ENCODE measurements around the gene DLG3. TPM values are rescaled to one million over a fixed set of nuclear protein-coding genes. Genes with fewer than 3 reads are reported as not detected.

DLG3 gene
- total RNA-seq, 1 donor from 2014 or later: 76.7 TPM

DNA sequence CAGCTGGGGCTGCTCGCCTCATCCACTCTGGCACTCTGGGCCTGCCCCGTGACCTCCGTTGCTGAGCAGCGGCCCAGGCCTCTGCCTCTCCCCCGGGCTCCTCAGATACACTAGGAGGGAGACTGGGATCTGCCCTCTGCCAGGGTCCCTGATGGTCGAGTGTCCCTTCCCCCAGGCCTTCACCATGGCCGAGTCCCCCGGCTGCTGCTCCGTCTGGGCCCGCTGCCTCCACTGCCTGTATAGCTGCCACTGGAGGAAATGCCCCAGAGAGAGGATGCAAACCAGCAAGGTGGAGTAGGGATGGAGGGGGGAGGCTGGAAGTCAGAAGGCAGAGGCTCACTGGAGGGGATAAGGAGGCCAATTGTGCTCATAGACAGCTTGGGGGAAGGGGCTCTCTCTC, 19.8 kb upstream of the DLG3 start:
- Mint-ChIP-seq H3K4me1 (ENCODE audit: low read depth, unreplicated experiment) (no peaks in the 10 kb centered on the region), H3K4me3 (ENCODE audit: unreplicated experiment) (no peak overlapping the region), H3K9me3 (ENCODE audit: unreplicated experiment) (no peaks in the 10 kb centered on the region), H3K27ac (ENCODE audit: unreplicated experiment) (no peak overlapping the region), H3K27me3 (ENCODE audit: unreplicated experiment) (peaks cover 2% of the 10 kb centered on the region), H3K36me3 (ENCODE audit: unreplicated experiment) (no peaks in the 10 kb centered on the region)
- no peak for TF ChIP-seq CTCF (IDR thresholded peaks at IDR 0.05; ENCODE audit: partially characterized antibody, unreplicated experiment)
- no peak for DNase-seq

GRCh38 chrX:70426286-70427278, 18.1 kb upstream of the DLG3 start:
- no peaks in the 10 kb centered on the region for H3K36me3 Mint-ChIP-seq (ENCODE audit: unreplicated experiment)
- H3K4me3 Mint-ChIP-seq (ENCODE audit: unreplicated experiment): no peak overlapping the region
- no peak for DNase-seq
- H3K4me1 Mint-ChIP-seq (ENCODE audit: low read depth, unreplicated experiment): no peaks in the 10 kb centered on the region
- H3K27me3 Mint-ChIP-seq (ENCODE audit: unreplicated experiment): peaks cover 4% of the 10 kb centered on the region
- H3K27ac Mint-ChIP-seq (ENCODE audit: unreplicated experiment): no peak overlapping the region
- TF ChIP-seq CTCF (IDR thresholded peaks at IDR 0.05; ENCODE audit: partially characterized antibody, unreplicated experiment): no peak
- no peaks in the 10 kb centered on the region for H3K9me3 Mint-ChIP-seq (ENCODE audit: unreplicated experiment)

- Mint-ChIP-seq H3K27me3 (ENCODE audit: unreplicated experiment) (peaks cover 4% of the 10 kb centered on the region), H3K27ac (ENCODE audit: unreplicated experiment) (no peak overlapping the region), H3K4me3 (ENCODE audit: unreplicated experiment) (no peak overlapping the region), H3K36me3 (ENCODE audit: unreplicated experiment) (no peaks in the 10 kb centered on the region), H3K4me1 (ENCODE audit: low read depth, unreplicated experiment) (no peaks in the 10 kb centered on the region), H3K9me3 (ENCODE audit: unreplicated experiment) (no peaks in the 10 kb centered on the region)
- DNase-seq: no peak
- no peak for TF ChIP-seq CTCF (IDR thresholded peaks at IDR 0.05; ENCODE audit: partially characterized antibody, unreplicated experiment)
Measured at GRCh38 chrX:70427365-70427764, 17.3 kb upstream of the DLG3 start.

DNA sequence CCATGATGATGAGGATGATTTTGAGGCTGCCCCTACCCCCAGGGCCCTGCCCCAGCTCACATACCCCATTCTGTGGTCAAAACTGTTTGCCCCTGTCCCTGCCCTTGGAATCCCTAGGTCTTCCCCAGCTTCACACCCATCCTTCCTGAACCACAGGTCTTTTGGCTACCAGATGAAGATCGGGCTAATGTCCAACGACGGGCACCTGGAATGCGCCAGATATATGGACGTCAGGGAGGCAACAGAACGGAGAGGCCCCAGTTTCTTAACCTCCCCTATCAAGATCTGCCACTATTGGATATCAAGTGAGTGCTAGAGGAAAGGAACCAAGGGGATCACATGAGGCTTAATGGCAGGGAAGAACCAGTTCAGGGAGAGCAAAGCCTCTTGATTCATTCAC, 14.9 kb upstream of the DLG3 start:
- no peak for DNase-seq
- Mint-ChIP-seq H3K4me1 (ENCODE audit: low read depth, unreplicated experiment) (no peaks in the 10 kb centered on the region), H3K36me3 (ENCODE audit: unreplicated experiment) (no peaks in the 10 kb centered on the region), H3K4me3 (ENCODE audit: unreplicated experiment) (no peak overlapping the region), H3K27me3 (ENCODE audit: unreplicated experiment) (peaks cover 7% of the 10 kb centered on the region), H3K9me3 (ENCODE audit: unreplicated experiment) (no peaks in the 10 kb centered on the region), H3K27ac (ENCODE audit: unreplicated experiment) (no peak overlapping the region)
- TF ChIP-seq CTCF (IDR thresholded peaks at IDR 0.05; ENCODE audit: partially characterized antibody, unreplicated experiment): no peak

Measured in glutamatergic neuron (in vitro differentiated cells).